ENCODE data around the gene YY1AP1. TPM values are rescaled to one million over a fixed set of nuclear protein-coding genes. Genes with fewer than 3 reads are reported as not detected.
"Not testable (repeated sequence)": the region's sequence is repeated elsewhere in the genome, so short reads cannot be mapped to it uniquely, and the experiment has no call there.

YY1AP1 gene
- total RNA-seq, 4 donors from 2014 or later, result 84.0 to 198 (median 92.1) TPM

GRCh38 chr1:155703216-155703615 is 14.6 kb upstream of the YY1AP1 start:
- 84 to 90% methylated on average over 4 to 6 of the region's 6 CpGs for WGBS, 2 donors (ENCODE audit: low coverage in 1 of 2)
- no peak overlapping the region for H3K4me3 ChIP-seq
- DNase-seq, result no peak
- no peaks in the 10 kb centered on the region for H3K27me3 ChIP-seq
- intact Hi-C loops (cut with DNase I; ENCODE audit: low total_unique reads), result no loop called here
- H3K4me1 ChIP-seq, result no peaks in the 10 kb centered on the region
- H3K27ac ChIP-seq, result no peak overlapping the region
- H3K36me3 ChIP-seq, result no peaks in the 10 kb centered on the region
- no peaks in the 10 kb centered on the region for H3K9me3 ChIP-seq
- no peak for TF ChIP-seq POLR2AphosphoS5 (IDR thresholded peaks at IDR 0.05)
- no peak for TF ChIP-seq POLR2A (IDR thresholded peaks at IDR 0.05)
- TF ChIP-seq CTCF (IDR thresholded peaks at IDR 0.05), result no peak
- no peak for TF ChIP-seq EP300 (IDR thresholded peaks at IDR 0.05; ENCODE audit: low read depth)
- in situ Hi-C loops (cut with MboI; ENCODE audit: low pct_ligation_motif_present in 1 of 4, low pct_unique_long_range_greater_than_20kb in 1 of 4, low sequenced_read_pairs in 3 of 4), result no loop called here

- H3K36me3 ChIP-seq; H3K27me3 ChIP-seq; H3K4me3 ChIP-seq; in situ Hi-C loops (cut with MboI; ENCODE audit: low pct_ligation_motif_present in 1 of 4, low pct_unique_long_range_greater_than_20kb in 1 of 4, low sequenced_read_pairs in 3 of 4); DNase-seq; intact Hi-C loops (cut with DNase I; ENCODE audit: low total_unique reads); H3K4me1 ChIP-seq; H3K27ac ChIP-seq; H3K9me3 ChIP-seq: not testable (repeated sequence)
- 43 to 44% methylated on average over 2 of the region's 2 CpGs for WGBS, 2 donors (ENCODE audit: low coverage in 1 of 2)
These were observed 13.1 kb upstream of the YY1AP1 start for GRCh38 chr1:155701675-155702074.

- WGBS, 2 donors (ENCODE audit: low coverage in 1 of 2), result 89 to 93% methylated on average over 3 to 4 of the region's 4 CpGs
- DNase-seq; H3K27ac ChIP-seq; H3K4me1 ChIP-seq; intact Hi-C loops (cut with DNase I; ENCODE audit: low total_unique reads); H3K36me3 ChIP-seq; H3K4me3 ChIP-seq; H3K9me3 ChIP-seq; in situ Hi-C loops (cut with MboI; ENCODE audit: low pct_ligation_motif_present in 1 of 4, low pct_unique_long_range_greater_than_20kb in 1 of 4, low sequenced_read_pairs in 3 of 4); H3K27me3 ChIP-seq: not testable (repeated sequence)
These were observed 10.5 kb upstream of the YY1AP1 start for GRCh38 chr1:155699062-155699461.

DNA sequence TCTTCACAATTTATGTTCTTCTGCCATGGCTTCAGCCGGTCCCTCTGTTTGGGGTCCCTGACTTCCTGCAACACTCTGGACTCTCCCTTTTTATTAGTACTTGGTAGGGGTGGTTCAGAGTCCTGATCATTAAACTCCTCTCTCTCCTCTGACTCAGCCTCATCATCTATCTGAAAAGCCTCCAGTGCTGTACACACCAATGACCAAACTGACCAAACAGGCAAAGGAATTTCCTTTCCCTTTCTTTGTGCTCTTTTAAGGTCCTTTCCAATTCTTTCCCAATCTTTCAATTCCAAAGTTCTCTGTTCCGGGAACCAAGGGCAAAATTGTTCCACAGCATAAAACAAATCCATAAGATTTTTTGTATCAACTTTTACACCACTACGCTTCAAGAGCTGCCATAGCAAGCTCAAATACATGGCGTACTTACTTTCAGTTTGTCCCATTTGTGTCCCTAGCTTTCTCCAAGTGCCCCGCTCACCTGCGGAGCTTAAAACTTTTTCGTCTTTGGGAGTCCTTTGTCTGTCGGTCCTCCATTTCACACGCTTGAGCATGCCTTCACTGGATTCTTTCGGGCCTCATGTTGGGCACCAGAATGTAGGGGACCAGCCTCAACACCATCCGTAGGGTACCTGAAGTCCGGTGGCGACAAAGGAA is 9.9 kb upstream of the YY1AP1 start:
- Histone ChIP-seq H3K9me3 (no peaks in the 10 kb centered on the region), H3K36me3 (no peaks in the 10 kb centered on the region), H3K4me3 (no peak overlapping the region), H3K27ac (no peak overlapping the region), H3K4me1 (peaks cover 0 to 8% (median 0%) of the 10 kb centered on the region in 4 donors), H3K27me3 (no peaks in the 10 kb centered on the region)
- DNase-seq, result no peak
- intact Hi-C loops (cut with DNase I; ENCODE audit: low total_unique reads), result no loop called here
- 94 to 95% methylated on average over 6 to 13 of the region's 13 CpGs for WGBS, 2 donors (ENCODE audit: low coverage in 1 of 2)
- TF ChIP-seq EP300 (IDR thresholded peaks at IDR 0.05; ENCODE audit: low read depth) (no peak), POLR2AphosphoS5 (IDR thresholded peaks at IDR 0.05) (no peak), POLR2A (IDR thresholded peaks at IDR 0.05) (no peak)
- in situ Hi-C loops (cut with MboI; ENCODE audit: low pct_ligation_motif_present in 1 of 4, low pct_unique_long_range_greater_than_20kb in 1 of 4, low sequenced_read_pairs in 3 of 4), result no loop called here

DNA sequence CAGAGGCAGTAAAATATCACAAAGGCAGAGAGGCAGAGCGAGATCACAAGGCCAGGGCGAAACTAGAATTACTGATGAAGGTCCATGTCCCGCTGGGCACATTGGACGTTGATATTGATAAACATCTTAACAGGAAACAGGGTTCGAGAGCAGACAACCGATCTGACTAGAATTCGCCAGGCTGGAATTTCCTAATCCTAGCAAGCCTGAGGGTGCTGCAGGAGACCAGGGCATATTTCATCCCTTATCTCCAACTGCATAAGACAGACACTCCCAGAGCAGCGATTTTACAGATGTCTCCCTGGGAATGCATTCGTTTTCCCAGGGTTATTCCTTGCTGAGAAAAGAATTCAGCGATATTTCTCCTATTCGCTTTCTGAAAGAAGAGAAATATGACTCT is 9.0 kb upstream of the YY1AP1 start:
- H3K36me3 ChIP-seq; H3K4me3 ChIP-seq; H3K27ac ChIP-seq; H3K4me1 ChIP-seq; H3K27me3 ChIP-seq; DNase-seq; in situ Hi-C loops (cut with MboI; ENCODE audit: low pct_ligation_motif_present in 1 of 4, low pct_unique_long_range_greater_than_20kb in 1 of 4, low sequenced_read_pairs in 3 of 4); intact Hi-C loops (cut with DNase I; ENCODE audit: low total_unique reads); H3K9me3 ChIP-seq: not testable (repeated sequence)
- 91 to 93% methylated on average over 11 of the region's 11 CpGs for WGBS, 2 donors (ENCODE audit: low coverage in 1 of 2)

- intact Hi-C loops (cut with DNase I; ENCODE audit: low total_unique reads) (no loop called here), in situ Hi-C loops (cut with MboI; ENCODE audit: low pct_ligation_motif_present in 1 of 4, low pct_unique_long_range_greater_than_20kb in 1 of 4, low sequenced_read_pairs in 3 of 4) (no loop called here)
- no peak for DNase-seq
- Histone ChIP-seq H3K27ac (no peak overlapping the region), H3K36me3 (no peaks in the 10 kb centered on the region), H3K9me3 (no peaks in the 10 kb centered on the region), H3K4me1 (peaks cover 0 to 8% (median 0%) of the 10 kb centered on the region in 4 donors), H3K27me3 (no peaks in the 10 kb centered on the region), H3K4me3 (no peak overlapping the region)
- 96 to 97% methylated on average over 5 to 10 of the region's 10 CpGs for WGBS, 2 donors (ENCODE audit: low coverage in 1 of 2)
- TF ChIP-seq CTCF (IDR thresholded peaks at IDR 0.05) (no peak), POLR2AphosphoS5 (IDR thresholded peaks at IDR 0.05) (no peak), POLR2A (IDR thresholded peaks at IDR 0.05) (no peak), EP300 (IDR thresholded peaks at IDR 0.05; ENCODE audit: low read depth) (no peak)
These were observed 8.5 kb upstream of the YY1AP1 start for GRCh38 chr1:155697046-155697445.
